CD4-positive, alpha-beta T cell treated with Interleukin-6 for 4 hours (primary cell): Measurements from ENCODE around the gene XXYLT1.

Experiments
- DNase-seq: peaks from one replicate; pipeline ENCODE4 v3.0.0-alpha.2; 2020; ENCODE audit warnings: mixed read lengths

Gene XXYLT1

GRCh38 chr3:195265363-195265976 lies 5.5 kb downstream of the XXYLT1 start:
- no peak for DNase-seq

- no peak for DNase-seq
These were observed 6.9 kb downstream of the XXYLT1 start for GRCh38 chr3:195263925-195264600.

- no peak for DNase-seq
These were observed 7.6 kb downstream of the XXYLT1 start for GRCh38 chr3:195263193-195263924.

- no peak for DNase-seq
These were observed 9.0 kb downstream of the XXYLT1 start for GRCh38 chr3:195261925-195262324.

GRCh38 chr3:195260280-195260905 lies 10.6 kb downstream of the XXYLT1 start:
- peak; percentile 44 for DNase-seq

GRCh38 chr3:195259475-195260279 lies 11.3 kb downstream of the XXYLT1 start:
- peak; percentile 88 for DNase-seq

- no peak for DNase-seq
These were observed 11.8 kb downstream of the XXYLT1 start for GRCh38 chr3:195259154-195259474.

- DNase-seq: peak; percentile 26
These were observed 12.4 kb downstream of the XXYLT1 start for GRCh38 chr3:195258449-195259153.

- DNase-seq: no peak
These were observed 13.2 kb downstream of the XXYLT1 start for GRCh38 chr3:195257454-195258448.

- no peak for DNase-seq
These were observed 14.1 kb downstream of the XXYLT1 start for GRCh38 chr3:195256639-195257453.

- DNase-seq: no peak
These were observed 15.1 kb downstream of the XXYLT1 start for GRCh38 chr3:195255571-195256501.

- no peak for DNase-seq
These were observed 15.8 kb downstream of the XXYLT1 start for GRCh38 chr3:195255176-195255500.

GRCh38 chr3:195254454-195255175 lies 16.3 kb downstream of the XXYLT1 start:
- DNase-seq: no peak

GRCh38 chr3:195253923-195254432 lies 17.0 kb downstream of the XXYLT1 start:
- DNase-seq: no peak

GRCh38 chr3:195251336-195252065 lies 19.5 kb downstream of the XXYLT1 start:
- no peak for DNase-seq

- DNase-seq: no peak
These were observed 20.3 kb downstream of the XXYLT1 start for GRCh38 chr3:195250473-195251251.
